HG03045 (cell line): Measurements from ENCODE around the gene ANGEL1.

Experiments used
- ATAC-seq: cut with Tn5 transposase; IDR thresholded peaks from one replicate; pipeline ENCODE4 v1.9.1; 2021; ENCODE audit warnings: mild to moderate bottlenecking, moderate library complexity; ENCODE audit not compliant: unreplicated experiment

ANGEL1 gene

GRCh38 chr14:76767681-76768656 lies 44.7 kb downstream of the ANGEL1 start:
- no peak for ATAC-seq

GRCh38 chr14:76765461-76765931 lies 47.2 kb downstream of the ANGEL1 start:
- no peak for ATAC-seq

GRCh38 chr14:76763096-76764041 lies 49.3 kb downstream of the ANGEL1 start:
- ATAC-seq = no peak

GRCh38 chr14:76762411-76763095 lies 50.1 kb downstream of the ANGEL1 start:
- no peak for ATAC-seq

GRCh38 chr14:76761960-76762410 lies 50.7 kb downstream of the ANGEL1 start:
- no peak for ATAC-seq

- ATAC-seq = peak; percentile 67
Observed at GRCh38 chr14:76761136-76761959, 51.3 kb downstream of the ANGEL1 start, which contains the start of gene VASH1. Gene VASH1 (plus strand): TSS chr14:76761468. CDS start chr14:76762822, 1,354 bp downstream.

GRCh38 chr14:76760331-76761135 lies 52.1 kb downstream of the ANGEL1 start:
- no peak for ATAC-seq

- ATAC-seq = no peak
Observed at GRCh38 chr14:76759589-76759988, 53.1 kb downstream of the ANGEL1 start.

- ATAC-seq = no peak
Observed at GRCh38 chr14:76756371-76756750, 56.3 kb downstream of the ANGEL1 start.

- ATAC-seq = no peak
Observed at GRCh38 chr14:76755610-76756370, 56.9 kb downstream of the ANGEL1 start.

GRCh38 chr14:76754586-76754985 lies 58.1 kb downstream of the ANGEL1 start:
- no peak for ATAC-seq

GRCh38 chr14:76753541-76754198 lies 59.0 kb downstream of the ANGEL1 start:
- ATAC-seq = no peak

GRCh38 chr14:76752744-76753143 lies 59.9 kb downstream of the ANGEL1 start:
- ATAC-seq = no peak

GRCh38 chr14:76742966-76743365 lies 69.7 kb downstream of the ANGEL1 start:
- no peak for ATAC-seq

GRCh38 chr14:76742185-76742584 lies 70.5 kb downstream of the ANGEL1 start:
- ATAC-seq = no peak

- no peak for ATAC-seq
Observed at GRCh38 chr14:76741074-76741473, 71.6 kb downstream of the ANGEL1 start.
